Hindlimb muscle (tissue), 1 donor: Measurements from ENCODE around the gene RIMS4. TPM values are rescaled to one million over a fixed set of nuclear protein-coding genes. Genes with fewer than 3 reads are reported as not detected.

Source experiments
- DNase-seq: peaks from one replicate; pipeline ENCODE4 v3.0.0-alpha.2; 2013
- polyA plus RNA-seq: library from polyadenylated mRNA; unstranded; fragments of 120-200 nt; gene quantifications from one replicate; pipeline ENCODE4 v1.2.1, GENCODE V29; 2013; ENCODE audit not compliant: insufficient read length

The RIMS4 gene
- 9.0 TPM for polyA plus RNA-seq

GRCh38 chr20:44810391-44811149 is at the start of gene RIMS4:
TSS of gene RIMS4 (minus strand) at chr20:44810546. CDS start at chr20:44810271, 275 bp downstream.
- no peak for DNase-seq

GRCh38 chr20:44858606-44859360 is 48.4 kb upstream of the RIMS4 start:
- no peak for DNase-seq

- no peak for DNase-seq
These were observed 46.6 kb upstream of the RIMS4 start for GRCh38 chr20:44856856-44857448.

- no peak for DNase-seq
These were observed 46.1 kb upstream of the RIMS4 start for GRCh38 chr20:44856442-44856841.

GRCh38 chr20:44851545-44851944 is 41.2 kb upstream of the RIMS4 start:
- no peak for DNase-seq

GRCh38 chr20:44850837-44851236 is 40.5 kb upstream of the RIMS4 start:
- no peak for DNase-seq

GRCh38 chr20:44850272-44850671 is 39.9 kb upstream of the RIMS4 start:
- no peak for DNase-seq

GRCh38 chr20:44849703-44850102 is 39.4 kb upstream of the RIMS4 start:
- DNase-seq = no peak

- no peak for DNase-seq
These were observed 38.1 kb upstream of the RIMS4 start for GRCh38 chr20:44848254-44849015.

- DNase-seq = no peak
These were observed 33.5 kb upstream of the RIMS4 start for GRCh38 chr20:44843876-44844275.

GRCh38 chr20:44841955-44842354 is 31.6 kb upstream of the RIMS4 start:
- no peak for DNase-seq

- no peak for DNase-seq
These were observed 30.5 kb upstream of the RIMS4 start for GRCh38 chr20:44840826-44841225.

GRCh38 chr20:44839481-44839880 is 29.1 kb upstream of the RIMS4 start:
- no peak for DNase-seq

- no peak for DNase-seq
These were observed 28.2 kb upstream of the RIMS4 start for GRCh38 chr20:44838521-44838920.

- DNase-seq = peak; percentile 22
These were observed 27.6 kb upstream of the RIMS4 start for GRCh38 chr20:44837946-44838345.

- DNase-seq = no peak
These were observed 26.3 kb upstream of the RIMS4 start for GRCh38 chr20:44836601-44837120.

GRCh38 chr20:44835661-44836221 is 25.4 kb upstream of the RIMS4 start:
- no peak for DNase-seq

- DNase-seq = no peak
These were observed 24.8 kb upstream of the RIMS4 start for GRCh38 chr20:44835116-44835515.

- no peak for DNase-seq
These were observed 24.3 kb upstream of the RIMS4 start for GRCh38 chr20:44834693-44835092.

GRCh38 chr20:44833437-44833836 is 23.1 kb upstream of the RIMS4 start:
- DNase-seq = no peak

- DNase-seq = no peak
These were observed 22.4 kb upstream of the RIMS4 start for GRCh38 chr20:44832724-44833123.

- no peak for DNase-seq
These were observed 20.6 kb upstream of the RIMS4 start for GRCh38 chr20:44830995-44831394.
